SK-N-SH treated with all-trans-retinoic acid at 6 μM for 48 hours (cell line): ENCODE measurements around the gene RBM19.

ENCODE experiments used
- ARNTL ChIP-seq: fragments of 450-650 bp; formaldehyde crosslinking; IDR thresholded peaks from 2 replicates; pipeline ENCODE4 v1.5.0; 2020; ENCODE audit warnings: low read depth, mild to moderate bottlenecking, moderate library complexity, borderline replicate concordance
- GLIS3 ChIP-seq: fragments of 250-450 bp; sonication (Bioruptor Pico); IDR thresholded peaks from 2 replicates; pipeline ENCODE4 v1.5.0; 2020; ENCODE audit warnings: mild to moderate bottlenecking, moderate library complexity
- TF ChIP-seq, protein P1 (sequence below): fragments of 250-450 bp; sonication (Bioruptor Pico); IDR thresholded peaks from 2 replicates; pipeline ENCODE4 v1.5.0; 2020; ENCODE audit warnings: mild to moderate bottlenecking, moderate library complexity

DNA sequence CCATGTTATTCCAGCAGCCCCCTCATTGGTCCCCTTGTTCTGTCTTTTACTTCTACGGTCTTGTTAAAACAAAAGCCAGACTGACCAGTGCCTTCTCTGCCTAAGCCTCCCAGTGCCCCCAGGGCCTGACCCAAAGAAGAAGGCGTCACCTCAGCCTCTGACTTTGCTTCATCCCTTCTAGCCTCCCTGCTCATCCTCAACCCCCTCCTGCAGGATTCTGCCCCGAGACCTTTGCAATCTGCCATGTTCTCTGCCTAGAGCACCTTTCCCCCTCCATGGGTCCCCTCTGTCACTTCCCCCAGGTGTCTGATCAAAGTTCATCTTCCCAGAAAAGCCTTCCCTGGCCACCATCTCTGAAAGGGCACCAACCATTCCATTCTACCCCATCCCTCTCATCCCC is 7.9 kb upstream of the RBM19 start:
- TF ChIP-seq GLIS3 (CRISPR knock-in tag) (no peak), ARNTL (CRISPR knock-in tag) (no peak)
- TF ChIP-seq, protein P1, sequence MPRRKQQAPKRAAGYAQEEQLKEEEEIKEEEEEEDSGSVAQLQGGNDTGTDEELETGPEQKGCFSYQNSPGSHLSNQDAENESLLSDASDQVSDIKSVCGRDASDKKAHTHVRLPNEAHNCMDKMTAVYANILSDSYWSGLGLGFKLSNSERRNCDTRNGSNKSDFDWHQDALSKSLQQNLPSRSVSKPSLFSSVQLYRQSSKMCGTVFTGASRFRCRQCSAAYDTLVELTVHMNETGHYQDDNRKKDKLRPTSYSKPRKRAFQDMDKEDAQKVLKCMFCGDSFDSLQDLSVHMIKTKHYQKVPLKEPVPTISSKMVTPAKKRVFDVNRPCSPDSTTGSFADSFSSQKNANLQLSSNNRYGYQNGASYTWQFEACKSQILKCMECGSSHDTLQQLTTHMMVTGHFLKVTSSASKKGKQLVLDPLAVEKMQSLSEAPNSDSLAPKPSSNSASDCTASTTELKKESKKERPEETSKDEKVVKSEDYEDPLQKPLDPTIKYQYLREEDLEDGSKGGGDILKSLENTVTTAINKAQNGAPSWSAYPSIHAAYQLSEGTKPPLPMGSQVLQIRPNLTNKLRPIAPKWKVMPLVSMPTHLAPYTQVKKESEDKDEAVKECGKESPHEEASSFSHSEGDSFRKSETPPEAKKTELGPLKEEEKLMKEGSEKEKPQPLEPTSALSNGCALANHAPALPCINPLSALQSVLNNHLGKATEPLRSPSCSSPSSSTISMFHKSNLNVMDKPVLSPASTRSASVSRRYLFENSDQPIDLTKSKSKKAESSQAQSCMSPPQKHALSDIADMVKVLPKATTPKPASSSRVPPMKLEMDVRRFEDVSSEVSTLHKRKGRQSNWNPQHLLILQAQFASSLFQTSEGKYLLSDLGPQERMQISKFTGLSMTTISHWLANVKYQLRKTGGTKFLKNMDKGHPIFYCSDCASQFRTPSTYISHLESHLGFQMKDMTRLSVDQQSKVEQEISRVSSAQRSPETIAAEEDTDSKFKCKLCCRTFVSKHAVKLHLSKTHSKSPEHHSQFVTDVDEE (CRISPR knock-in tag), result no peak
